K562 (cell line): ENCODE results near the gene TBX1. TPM values are rescaled to one million over a fixed set of nuclear protein-coding genes. Genes with fewer than 3 reads are reported as not detected.

ENCODE experiments used
- CHD1 ChIP-seq: fragments of 200-600 bp; sonication (generic); IDR thresholded peaks from one replicate; pipeline ENCODE4 v1.6.1; 2012; ENCODE audit warnings: mild to moderate bottlenecking, moderate library complexity, low read length, inconsistent platforms
- HDAC8 ChIP-seq: fragments of 450-650 bp; IDR thresholded peaks from 2 replicates; pipeline ENCODE4 v1.6.1; 2016; ENCODE audit warnings: mild to moderate bottlenecking, missing genetic modification characterization, moderate library complexity, missing compliant biosample characterization
- RERE ChIP-seq: sonication (generic); formaldehyde crosslinking; IDR thresholded peaks from 2 replicates; pipeline ENCODE4 v1.8.0; 2023; ENCODE audit warnings: missing genetic modification reagents, mild to moderate bottlenecking, borderline replicate concordance
- RREB1 ChIP-seq: fragments of 250-450 bp; sonication (Bioruptor Pico); IDR thresholded peaks from 2 replicates; pipeline ENCODE4 v1.4.0; 2020
- SNAPC5 ChIP-seq: fragments of 250-450 bp; sonication (Bioruptor Pico); IDR thresholded peaks from 2 replicates; pipeline ENCODE4 v1.8.0; 2021; ENCODE audit warnings: moderate library complexity, mild to moderate bottlenecking, inconsistent platforms
- TRIM25 ChIP-seq: fragments of 450-650 bp; IDR thresholded peaks from 2 replicates; pipeline ENCODE4 v1.7.0; 2016; ENCODE audit warnings: borderline replicate concordance
- ZBTB49 ChIP-seq: sonication (generic); formaldehyde crosslinking; IDR thresholded peaks from 2 replicates; pipeline ENCODE4 v1.8.0; 2022; ENCODE audit warnings: missing genetic modification reagents, mild to moderate bottlenecking, borderline replicate concordance
- ZNF121 ChIP-seq: sonication (generic); formaldehyde crosslinking; conservative IDR thresholded peaks from 2 replicates; pipeline ENCODE4 v1.8.0; 2022; ENCODE audit warnings: missing genetic modification reagents
- ZNF77 ChIP-seq: fragments of 250-450 bp; sonication (Bioruptor Pico); IDR thresholded peaks from 2 replicates; pipeline ENCODE4 v1.5.0; 2020
- polyA plus RNA-seq, 8 experiments: library from polyadenylated mRNA; depleted of rRNA in 4 of 8; stranded (reverse) in 5 of 8; unstranded in 3 of 8; fragments of >200 nt; fragmentation: Nextera tagmentation in 2 of 8; fragmentation: Illumina TruSeq in 1 of 8; extraction: Ambion mirVana in 2 of 8; extraction: Trizol in 1 of 8; gene quantifications; 2 replicates each; pipeline versions ENCODE4 v1.2.1 to v1.2.3, GENCODE V29; 2011 to 2014; ENCODE audit warnings: inconsistent platforms in 1 of 8, missing spikeins in 1 of 8
- total RNA-seq, 7 experiments: library from RNA; depleted of rRNA in 6 of 7; stranded (reverse); fragments of >200 nt in 6 of 7; fragmentation: Illumina TruSeq in 2 of 7; extraction: Trizol in 2 of 7; gene quantifications; 2 replicates each; pipeline versions ENCODE4 v1.2.1 to v1.2.3, GENCODE V29; 2011 to 2021; ENCODE audit warnings: low replicate concordance in 1 of 7

The TBX1 gene
- total and polyA plus RNA-seq, 9 of the 15 experiments (the other 6 are each of a cell fraction or from before 2014, with no cell fraction given) = 0.07 to 35.0 (median 3.9) TPM

- 0 out of 2 replicates have a peak, but pooled peaks have one; percentile 42 for TF ChIP-seq RREB1 (CRISPR knock-in tag)
- TF ChIP-seq ZBTB49 = no peak
- no peak for TF ChIP-seq ZNF77 (CRISPR knock-in tag)
- TF ChIP-seq HDAC8 (tag) = no peak
- TF ChIP-seq RERE (CRISPR knock-in tag) = no peak
- no peak for TF ChIP-seq SNAPC5 (CRISPR knock-in tag)
- no peak for TF ChIP-seq TRIM25
- no peak for TF ChIP-seq ZNF121 (CRISPR knock-in tag)
- TF ChIP-seq CHD1 = no peak
Measured at GRCh38 chr22:19793661-19794310, 33.2 kb downstream of the TBX1 start (continued).
